Neuron (in vitro differentiated cells): ENCODE data around the gene JMJD7.

ENCODE experiments used
- H2AFZ ChIP-seq: one replicate; pipeline ENCODE4 v1.6.1; 2013; ENCODE audit warnings: low read depth, mild to moderate bottlenecking, inconsistent platforms, low read length, moderate library complexity
- H3K27me3 ChIP-seq: one replicate; pipeline ENCODE4 v1.6.1; 2013; ENCODE audit warnings: low read length; ENCODE audit not compliant: insufficient read depth
- H3K36me3 ChIP-seq: one replicate; pipeline ENCODE4 v1.6.1; 2013; ENCODE audit warnings: low read length; ENCODE audit not compliant: insufficient read depth
- H3K4me1 ChIP-seq: one replicate; pipeline ENCODE4 v1.6.1; 2013; ENCODE audit warnings: low read length; ENCODE audit not compliant: insufficient read depth
- H3K4me3 ChIP-seq: 2 replicates; pipeline ENCODE4 v1.5.1; 2013; ENCODE audit warnings: mild to moderate bottlenecking, low read length, moderate library complexity
- H3K9me3 ChIP-seq: one replicate; pipeline ENCODE4 v1.6.1; 2013; ENCODE audit warnings: low read length

The JMJD7 gene

GRCh38 chr15:41847981-41848380, 20.1 kb downstream of the JMJD7 start:
- Histone ChIP-seq H3K36me3 (peaks cover 34% of the 10 kb centered on the region), H3K9me3 (no peaks in the 10 kb centered on the region), H2AFZ (no peak overlapping the region), H3K4me3 (no peak overlapping the region), H3K27me3 (no peaks in the 10 kb centered on the region), H3K4me1 (no peaks in the 10 kb centered on the region)

GRCh38 chr15:41848631-41849030, 20.7 kb downstream of the JMJD7 start:
- Histone ChIP-seq H2AFZ (no peak overlapping the region), H3K4me3 (no peak overlapping the region), H3K36me3 (peaks cover 29% of the 10 kb centered on the region), H3K4me1 (no peaks in the 10 kb centered on the region), H3K27me3 (no peaks in the 10 kb centered on the region), H3K9me3 (no peaks in the 10 kb centered on the region)

GRCh38 chr15:41849204-41849603, 21.3 kb downstream of the JMJD7 start:
- H3K36me3 ChIP-seq = peaks cover 29% of the 10 kb centered on the region
- H3K4me3 ChIP-seq = no peak overlapping the region
- H2AFZ ChIP-seq = no peak overlapping the region
- no peaks in the 10 kb centered on the region for H3K4me1 ChIP-seq
- no peaks in the 10 kb centered on the region for H3K9me3 ChIP-seq
- H3K27me3 ChIP-seq = no peaks in the 10 kb centered on the region

- Histone ChIP-seq H2AFZ (no peak overlapping the region), H3K36me3 (peaks cover 29% of the 10 kb centered on the region), H3K4me1 (no peaks in the 10 kb centered on the region), H3K9me3 (no peaks in the 10 kb centered on the region), H3K4me3 (no peak overlapping the region), H3K27me3 (no peaks in the 10 kb centered on the region)
Observed at GRCh38 chr15:41849861-41850260, 22.0 kb downstream of the JMJD7 start.

- H3K4me3 ChIP-seq = no peak overlapping the region
- H3K9me3 ChIP-seq = no peaks in the 10 kb centered on the region
- H3K36me3 ChIP-seq = peaks cover 29% of the 10 kb centered on the region
- H3K27me3 ChIP-seq = no peaks in the 10 kb centered on the region
- H2AFZ ChIP-seq = no peak overlapping the region
- peaks cover 7% of the 10 kb centered on the region for H3K4me1 ChIP-seq
Observed at GRCh38 chr15:41850482-41851166, 22.7 kb downstream of the JMJD7 start.

GRCh38 chr15:41851167-41851523, 23.3 kb downstream of the JMJD7 start:
- H2AFZ ChIP-seq = no peak overlapping the region
- H3K27me3 ChIP-seq = no peaks in the 10 kb centered on the region
- H3K9me3 ChIP-seq = no peaks in the 10 kb centered on the region
- peaks cover 26% of the 10 kb centered on the region for H3K36me3 ChIP-seq
- no peak overlapping the region for H3K4me3 ChIP-seq
- H3K4me1 ChIP-seq = peaks cover 7% of the 10 kb centered on the region

GRCh38 chr15:41851755-41852370, 24.0 kb downstream of the JMJD7 start:
- Histone ChIP-seq H3K9me3 (no peaks in the 10 kb centered on the region), H3K27me3 (no peaks in the 10 kb centered on the region), H3K36me3 (peaks cover 20% of the 10 kb centered on the region), H2AFZ (no peak overlapping the region), H3K4me1 (peaks cover 7% of the 10 kb centered on the region), H3K4me3 (no peak overlapping the region)

- Histone ChIP-seq H2AFZ (no peak overlapping the region), H3K4me1 (peaks cover 7% of the 10 kb centered on the region), H3K36me3 (peaks cover 9% of the 10 kb centered on the region), H3K4me3 (no peak overlapping the region), H3K27me3 (no peaks in the 10 kb centered on the region), H3K9me3 (no peaks in the 10 kb centered on the region)
Observed at GRCh38 chr15:41852736-41853590, 25.1 kb downstream of the JMJD7 start.

- no peak overlapping the region for H3K4me3 ChIP-seq
Observed at GRCh38 chr15:41853831-41854230, 25.9 kb downstream of the JMJD7 start.

GRCh38 chr15:41854443-41854842, 26.6 kb downstream of the JMJD7 start:
- H3K27me3 ChIP-seq = no peaks in the 10 kb centered on the region
- no peaks in the 10 kb centered on the region for H3K9me3 ChIP-seq
- H3K4me1 ChIP-seq = peaks cover 7% of the 10 kb centered on the region
- H2AFZ ChIP-seq = no peak overlapping the region
- H3K4me3 ChIP-seq = no peak overlapping the region
- no peaks in the 10 kb centered on the region for H3K36me3 ChIP-seq

More at GRCh38 chr15:41853831-41854230, 25.9 kb downstream of the JMJD7 start:
- no peaks in the 10 kb centered on the region for H3K27me3 ChIP-seq
- H3K4me1 ChIP-seq = peaks cover 7% of the 10 kb centered on the region
- peaks cover under 1% of the 10 kb centered on the region for H3K36me3 ChIP-seq
- no peaks in the 10 kb centered on the region for H3K9me3 ChIP-seq
- H2AFZ ChIP-seq = no peak overlapping the region

- H2AFZ ChIP-seq = no peak overlapping the region
- H3K9me3 ChIP-seq = no peaks in the 10 kb centered on the region
- no peak overlapping the region for H3K4me3 ChIP-seq
- H3K36me3 ChIP-seq = no peaks in the 10 kb centered on the region
- H3K27me3 ChIP-seq = no peaks in the 10 kb centered on the region
- H3K4me1 ChIP-seq = peaks cover 7% of the 10 kb centered on the region
Observed at GRCh38 chr15:41855261-41855961, 27.5 kb downstream of the JMJD7 start.

- Histone ChIP-seq H3K36me3 (no peaks in the 10 kb centered on the region), H3K4me1 (peaks cover 7% of the 10 kb centered on the region), H3K9me3 (no peaks in the 10 kb centered on the region)
Observed at GRCh38 chr15:41856262-41856661, 28.4 kb downstream of the JMJD7 start.

GRCh38 chr15:41856716-41857115, 28.8 kb downstream of the JMJD7 start:
- H3K36me3 ChIP-seq = no peaks in the 10 kb centered on the region
- H3K9me3 ChIP-seq = no peaks in the 10 kb centered on the region
- no peak overlapping the region for H3K4me3 ChIP-seq
- H2AFZ ChIP-seq = no peak overlapping the region
- H3K4me1 ChIP-seq = peaks cover 7% of the 10 kb centered on the region
- no peaks in the 10 kb centered on the region for H3K27me3 ChIP-seq

More at GRCh38 chr15:41856262-41856661, 28.4 kb downstream of the JMJD7 start:
- H2AFZ ChIP-seq = no peak overlapping the region
- H3K4me3 ChIP-seq = no peak overlapping the region
- H3K27me3 ChIP-seq = no peaks in the 10 kb centered on the region
